ENCODE results near the gene BCL11B.

BCL11B gene

DNA sequence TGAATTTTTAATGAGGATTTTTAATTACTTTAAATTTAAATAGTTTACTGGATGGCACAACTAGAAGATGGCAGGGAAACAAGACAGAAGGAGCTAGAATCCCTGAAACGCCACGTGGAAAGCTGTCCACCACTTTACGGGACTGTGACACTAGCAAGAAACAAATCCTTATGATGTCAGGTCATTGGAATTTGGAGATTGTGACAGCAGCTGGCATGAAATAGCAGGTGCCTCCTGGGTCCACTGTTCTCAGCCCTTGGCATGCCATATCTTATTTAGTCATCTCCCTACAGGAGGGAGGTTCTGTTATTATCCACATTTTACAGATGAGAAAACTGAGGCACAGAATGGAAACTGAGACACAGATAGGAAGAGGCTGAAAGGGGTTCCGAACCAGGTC, 113.8 kb downstream of the BCL11B start:
- ATAC-seq = no peak
- H3K4me3 Mint-ChIP-seq = no peak overlapping the region
- H3K27ac Mint-ChIP-seq = no peak overlapping the region
- H3K4me1 Mint-ChIP-seq = no peaks in the 10 kb centered on the region
- peaks cover under 1% of the 10 kb centered on the region for H3K9me3 Mint-ChIP-seq
- H3K36me3 Mint-ChIP-seq = no peaks in the 10 kb centered on the region
- no peaks in the 10 kb centered on the region for H3K27me3 Mint-ChIP-seq

DNA sequence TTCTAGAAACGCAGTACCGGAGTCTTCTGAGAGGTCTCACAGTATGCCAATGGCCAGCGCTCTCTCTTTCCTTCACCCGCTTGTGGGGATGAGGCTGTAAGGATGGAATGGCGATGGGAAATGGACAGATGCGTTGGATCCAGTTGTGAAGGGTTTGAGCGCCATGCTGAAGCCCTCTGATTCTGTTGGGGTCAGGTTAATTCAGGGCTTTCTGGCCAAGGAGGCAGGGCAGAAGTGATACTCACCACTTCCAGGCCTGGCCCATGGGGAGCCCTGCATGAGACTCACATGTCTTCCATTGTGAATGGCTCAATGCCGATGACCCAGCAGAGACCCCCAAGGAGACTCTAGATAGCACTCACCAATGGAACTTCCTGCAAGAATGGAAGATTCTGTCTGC, 114.3 kb downstream of the BCL11B start:
- no peaks in the 10 kb centered on the region for H3K9me3 Mint-ChIP-seq
- no peak for ATAC-seq
- no peak overlapping the region for H3K27ac Mint-ChIP-seq
- no peaks in the 10 kb centered on the region for H3K4me1 Mint-ChIP-seq
- H3K36me3 Mint-ChIP-seq = no peaks in the 10 kb centered on the region
- H3K27me3 Mint-ChIP-seq = no peaks in the 10 kb centered on the region
- no peak overlapping the region for H3K4me3 Mint-ChIP-seq

DNA sequence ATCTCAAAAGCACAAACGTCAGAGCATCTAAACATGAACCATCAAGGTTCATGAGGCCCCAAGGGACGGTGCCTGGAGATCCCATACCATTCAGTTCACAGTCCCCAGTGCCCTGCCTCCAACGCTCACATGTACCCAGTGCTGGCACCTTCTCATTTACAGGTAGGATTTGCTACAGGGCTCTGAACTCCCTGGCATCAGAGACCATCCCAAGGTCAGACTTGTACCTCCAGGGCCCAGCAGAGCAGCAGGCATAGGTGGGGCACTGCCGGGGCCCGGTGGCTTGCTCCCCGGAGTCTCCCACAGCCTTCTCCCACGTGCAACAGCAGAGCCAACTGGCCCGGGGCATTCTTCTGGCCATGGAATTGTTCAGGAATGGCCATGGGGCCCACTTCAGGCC, 114.8 kb downstream of the BCL11B start:
- Mint-ChIP-seq H3K27me3 (no peaks in the 10 kb centered on the region), H3K9me3 (no peaks in the 10 kb centered on the region), H3K27ac (no peak overlapping the region), H3K36me3 (no peaks in the 10 kb centered on the region), H3K4me3 (no peak overlapping the region), H3K4me1 (no peaks in the 10 kb centered on the region)
- no peak for ATAC-seq

GRCh38 chr14:99156814-99157213, 115.2 kb downstream of the BCL11B start:
- no peaks in the 10 kb centered on the region for H3K27me3 Mint-ChIP-seq
- no peak overlapping the region for H3K27ac Mint-ChIP-seq
- no peaks in the 10 kb centered on the region for H3K4me1 Mint-ChIP-seq
- no peaks in the 10 kb centered on the region for H3K36me3 Mint-ChIP-seq
- H3K9me3 Mint-ChIP-seq = no peaks in the 10 kb centered on the region
- no peak overlapping the region for H3K4me3 Mint-ChIP-seq
- no peak for ATAC-seq

DNA sequence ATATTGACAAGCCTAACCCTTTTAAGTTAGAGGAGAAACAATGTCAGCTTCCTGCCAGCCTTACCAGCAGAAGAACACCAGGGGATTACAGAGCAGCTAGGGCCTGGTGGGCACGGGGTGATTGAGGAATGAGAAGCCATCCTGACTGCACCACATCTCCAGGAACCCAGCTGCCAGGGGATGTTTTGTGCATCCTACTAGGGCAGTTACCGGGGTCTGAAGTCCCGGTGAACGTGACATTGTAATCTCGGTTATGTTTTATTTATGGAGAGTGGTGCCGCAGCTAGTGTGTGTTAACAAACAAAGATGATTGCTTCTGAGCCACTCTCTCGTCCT, 115.9 kb downstream of the BCL11B start:
- Mint-ChIP-seq H3K4me3 (no peak overlapping the region), H3K9me3 (no peaks in the 10 kb centered on the region), H3K36me3 (no peaks in the 10 kb centered on the region), H3K27me3 (no peaks in the 10 kb centered on the region), H3K27ac (no peak overlapping the region), H3K4me1 (no peaks in the 10 kb centered on the region)
- ATAC-seq = no peak

GRCh38 chr14:99155173-99156089, 116.6 kb downstream of the BCL11B start:
- ATAC-seq = no peak
- no peak overlapping the region for H3K27ac Mint-ChIP-seq
- H3K27me3 Mint-ChIP-seq = no peaks in the 10 kb centered on the region
- no peaks in the 10 kb centered on the region for H3K36me3 Mint-ChIP-seq
- no peak overlapping the region for H3K4me3 Mint-ChIP-seq
- no peaks in the 10 kb centered on the region for H3K4me1 Mint-ChIP-seq
- H3K9me3 Mint-ChIP-seq = no peaks in the 10 kb centered on the region

DNA sequence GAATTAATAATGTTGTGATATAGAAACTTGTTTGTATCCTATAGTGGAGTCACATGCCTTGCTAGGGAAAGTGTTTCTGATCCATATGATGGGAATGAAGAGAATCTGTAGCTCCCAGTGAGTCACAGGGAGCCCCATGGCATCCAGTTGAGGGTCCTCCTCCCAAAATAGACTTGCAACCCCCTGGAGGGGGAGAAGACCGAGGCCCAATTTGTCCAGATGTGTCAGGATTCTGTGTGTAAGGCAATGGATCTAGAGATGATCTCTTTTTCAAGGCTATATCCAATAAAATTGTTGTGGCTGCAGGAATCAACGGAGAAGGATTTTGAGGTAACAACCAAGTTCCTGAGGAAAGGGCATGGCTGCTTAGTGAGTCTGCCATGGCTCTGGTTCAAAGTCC, 121.8 kb downstream of the BCL11B start:
- Mint-ChIP-seq H3K4me3 (no peak overlapping the region), H3K27me3 (no peaks in the 10 kb centered on the region), H3K4me1 (no peaks in the 10 kb centered on the region), H3K27ac (no peak overlapping the region), H3K36me3 (no peaks in the 10 kb centered on the region), H3K9me3 (no peaks in the 10 kb centered on the region)
- ATAC-seq = no peak

DNA sequence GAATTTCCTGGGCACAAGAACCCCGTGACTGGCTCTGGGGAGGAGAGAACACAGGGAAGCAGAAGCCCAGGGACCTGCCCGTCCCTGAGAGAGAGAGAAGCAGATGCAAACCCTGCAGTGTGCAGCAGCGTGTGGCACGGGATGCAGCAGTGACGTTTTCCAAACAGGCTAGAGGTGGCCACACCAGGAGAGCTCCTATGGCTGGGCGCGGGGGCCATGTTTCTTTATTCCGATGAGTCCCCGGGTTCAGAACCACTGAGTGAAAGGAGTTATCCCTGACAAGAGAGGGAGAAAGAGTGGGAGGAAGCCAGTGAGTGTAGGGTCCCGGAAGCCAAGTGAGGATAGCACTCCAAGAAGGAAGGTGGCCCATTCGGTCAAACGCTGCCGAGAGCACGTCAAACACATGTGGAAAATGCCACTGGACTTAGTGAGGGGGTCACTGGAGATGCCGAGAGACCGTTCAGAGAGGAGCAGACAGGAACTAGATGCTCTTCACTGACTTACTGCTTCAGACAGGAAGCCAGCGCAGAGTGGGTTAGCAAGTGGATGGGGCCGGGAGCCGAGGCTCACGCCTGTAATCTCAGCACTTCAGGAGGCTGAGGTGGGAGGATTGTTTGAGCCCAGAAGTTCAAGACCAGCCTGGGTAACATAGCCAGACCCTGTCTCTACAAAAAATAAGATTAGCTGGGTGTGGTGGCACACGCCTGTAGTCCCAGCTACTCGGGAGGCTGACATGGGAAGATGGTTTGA, 123.0 kb downstream of the BCL11B start:
- Mint-ChIP-seq H3K9me3 (no peaks in the 10 kb centered on the region), H3K27me3 (no peaks in the 10 kb centered on the region), H3K36me3 (no peaks in the 10 kb centered on the region), H3K4me1 (no peaks in the 10 kb centered on the region), H3K27ac (no peak overlapping the region), H3K4me3 (no peak overlapping the region)
- no peak for ATAC-seq

DNA sequence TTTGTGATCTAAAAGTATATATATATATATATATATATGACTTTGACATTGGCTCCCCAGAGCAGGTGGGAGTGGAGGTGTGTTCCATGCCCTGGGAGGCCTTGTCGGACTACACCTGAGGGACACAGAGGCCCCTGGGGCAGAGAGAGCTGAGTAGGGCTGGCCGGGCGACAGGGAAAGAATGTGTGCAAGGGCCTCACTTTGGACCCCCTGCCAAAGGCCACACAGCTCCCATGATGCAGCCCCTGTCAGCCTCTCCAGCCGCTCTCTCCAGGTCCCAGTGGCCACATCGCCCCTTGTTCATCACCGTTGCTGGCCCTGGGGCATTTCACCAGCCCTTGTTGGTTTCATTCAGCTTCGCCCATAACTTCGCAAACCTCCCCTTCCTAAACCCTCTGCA, 123.9 kb downstream of the BCL11B start:
- Mint-ChIP-seq H3K36me3 (no peaks in the 10 kb centered on the region), H3K27ac (no peak overlapping the region)

DNA sequence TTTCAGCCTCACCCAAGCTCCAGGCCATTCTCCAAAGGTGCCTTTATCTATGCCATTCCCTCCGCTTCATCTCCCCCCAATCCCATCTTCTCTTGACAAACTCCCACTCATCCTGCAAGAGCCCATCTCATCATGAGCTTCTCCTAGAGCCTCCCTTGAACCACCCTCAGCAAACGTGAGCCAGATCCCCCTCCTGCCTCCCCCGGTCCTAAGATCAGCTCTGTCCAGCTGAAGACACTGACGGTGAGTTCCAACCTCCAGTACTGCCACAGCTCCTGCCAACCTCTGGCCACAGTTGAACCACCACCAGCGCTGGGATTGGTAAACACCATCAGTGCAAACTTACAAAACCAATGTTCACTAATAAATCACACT, 124.6 kb downstream of the BCL11B start:
- H3K4me1 Mint-ChIP-seq = no peaks in the 10 kb centered on the region
- H3K36me3 Mint-ChIP-seq = no peaks in the 10 kb centered on the region
- H3K27ac Mint-ChIP-seq = no peak overlapping the region

More for the DNA sequence above, 123.9 kb downstream of the BCL11B start:
- H3K4me1 Mint-ChIP-seq = no peaks in the 10 kb centered on the region
- H3K4me3 Mint-ChIP-seq = no peak overlapping the region
- no peak for ATAC-seq
- no peaks in the 10 kb centered on the region for H3K9me3 Mint-ChIP-seq
- no peaks in the 10 kb centered on the region for H3K27me3 Mint-ChIP-seq

DNA sequence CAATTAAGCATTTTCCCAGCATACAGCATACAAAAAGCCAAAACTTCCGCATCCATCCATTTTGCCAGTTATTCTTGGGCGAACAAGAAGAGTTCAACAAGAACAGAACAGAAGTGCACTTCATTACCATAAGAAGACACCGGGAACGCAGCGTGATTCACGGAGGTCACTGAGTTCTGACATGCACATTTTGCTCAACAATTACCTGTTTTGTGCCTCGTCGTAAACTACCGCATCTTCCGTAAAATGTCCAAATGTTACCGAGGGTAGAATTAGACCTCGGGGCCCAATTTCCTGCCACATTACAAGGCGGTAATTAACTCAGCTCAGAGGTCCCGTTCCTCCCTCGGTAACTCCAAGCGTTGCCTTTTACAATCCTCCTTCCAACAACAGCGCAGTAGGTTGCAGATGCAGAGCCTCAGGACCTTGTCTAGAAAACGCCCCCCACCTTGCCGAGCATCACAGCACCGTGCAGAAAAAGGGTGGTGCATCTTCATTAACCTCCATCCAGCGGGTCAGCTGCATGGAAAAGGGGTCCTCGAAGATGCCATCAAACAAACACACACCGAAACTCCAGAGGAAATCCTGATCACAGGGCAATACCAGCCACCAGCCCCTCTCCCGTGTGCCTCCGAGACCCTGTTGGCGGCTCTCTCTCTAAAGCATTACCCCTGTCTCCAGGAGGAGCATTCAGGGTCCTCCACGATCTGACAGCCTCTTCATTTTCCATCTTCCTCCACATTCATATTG, 125.2 kb downstream of the BCL11B start:
- Mint-ChIP-seq H3K27ac (no peak overlapping the region), H3K4me3 (no peak overlapping the region), H3K27me3 (no peaks in the 10 kb centered on the region), H3K9me3 (no peaks in the 10 kb centered on the region), H3K36me3 (no peaks in the 10 kb centered on the region), H3K4me1 (no peaks in the 10 kb centered on the region)
- no peak for ATAC-seq

More for the DNA sequence above, 124.6 kb downstream of the BCL11B start:
- H3K27me3 Mint-ChIP-seq = no peaks in the 10 kb centered on the region
- ATAC-seq = no peak
- H3K4me3 Mint-ChIP-seq = no peak overlapping the region
- H3K9me3 Mint-ChIP-seq = no peaks in the 10 kb centered on the region

GRCh38 chr14:99145307-99145706, 126.7 kb downstream of the BCL11B start:
- Mint-ChIP-seq H3K4me1 (no peaks in the 10 kb centered on the region), H3K36me3 (no peaks in the 10 kb centered on the region), H3K9me3 (peaks cover 4% of the 10 kb centered on the region), H3K27ac (no peak overlapping the region), H3K4me3 (no peak overlapping the region), H3K27me3 (no peaks in the 10 kb centered on the region)
- no peak for ATAC-seq

GRCh38 chr14:99143793-99144192, 128.2 kb downstream of the BCL11B start:
- Mint-ChIP-seq H3K27me3 (no peaks in the 10 kb centered on the region), H3K9me3 (peaks cover 8% of the 10 kb centered on the region), H3K27ac (no peak overlapping the region), H3K4me3 (no peak overlapping the region), H3K36me3 (no peaks in the 10 kb centered on the region), H3K4me1 (no peaks in the 10 kb centered on the region)
- ATAC-seq = no peak

GRCh38 chr14:99143126-99143525, 128.9 kb downstream of the BCL11B start:
- H3K9me3 Mint-ChIP-seq = peaks cover 8% of the 10 kb centered on the region
- ATAC-seq = no peak
- no peaks in the 10 kb centered on the region for H3K36me3 Mint-ChIP-seq
- no peaks in the 10 kb centered on the region for H3K4me1 Mint-ChIP-seq
- no peak overlapping the region for H3K4me3 Mint-ChIP-seq
- H3K27me3 Mint-ChIP-seq = no peaks in the 10 kb centered on the region
- no peak overlapping the region for H3K27ac Mint-ChIP-seq

GRCh38 chr14:99141236-99141635, 130.8 kb downstream of the BCL11B start:
- no peaks in the 10 kb centered on the region for H3K27me3 Mint-ChIP-seq
- ATAC-seq = no peak
- H3K27ac Mint-ChIP-seq = no peak overlapping the region
- H3K4me1 Mint-ChIP-seq = no peaks in the 10 kb centered on the region
- no peaks in the 10 kb centered on the region for H3K36me3 Mint-ChIP-seq
- peaks cover 10% of the 10 kb centered on the region for H3K9me3 Mint-ChIP-seq
- no peak overlapping the region for H3K4me3 Mint-ChIP-seq

Measured in stimulated activated memory B cell treated with anti-CD40 and anti-IgM and Interleukin-4, amounts not matched to agents 10 μg/mL and 1 μg/mL and 100 μg/mL, for 72 hours (primary cell).